GM19025 (cell line): ENCODE data around the gene MAP3K19.

Experiments used
- ATAC-seq: cut with Tn5 transposase; IDR thresholded peaks from one replicate; pipeline ENCODE4 v1.9.1; 2021; ENCODE audit warnings: mild to moderate bottlenecking, low read depth, moderate library complexity; ENCODE audit not compliant: unreplicated experiment

The MAP3K19 gene

DNA sequence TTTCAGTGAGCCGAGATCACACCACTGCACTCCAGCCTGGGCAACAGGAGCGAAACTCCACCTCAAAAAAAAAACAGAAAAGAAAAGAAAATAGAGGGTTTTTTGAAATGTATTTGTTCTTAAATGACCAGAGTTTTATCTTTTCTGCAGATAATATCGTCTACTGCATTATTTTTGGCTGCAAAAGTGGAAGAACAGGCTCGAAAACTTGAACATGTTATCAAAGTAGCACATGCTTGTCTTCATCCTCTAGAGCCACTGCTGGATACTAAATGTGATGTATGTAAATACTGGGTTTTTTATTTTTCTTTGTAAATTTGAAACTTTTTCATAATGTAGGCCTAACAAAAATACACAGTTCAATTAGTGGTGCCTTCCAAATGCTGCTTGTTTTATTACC, 110.6 kb downstream of the MAP3K19 start:
- ATAC-seq, result no peak

DNA sequence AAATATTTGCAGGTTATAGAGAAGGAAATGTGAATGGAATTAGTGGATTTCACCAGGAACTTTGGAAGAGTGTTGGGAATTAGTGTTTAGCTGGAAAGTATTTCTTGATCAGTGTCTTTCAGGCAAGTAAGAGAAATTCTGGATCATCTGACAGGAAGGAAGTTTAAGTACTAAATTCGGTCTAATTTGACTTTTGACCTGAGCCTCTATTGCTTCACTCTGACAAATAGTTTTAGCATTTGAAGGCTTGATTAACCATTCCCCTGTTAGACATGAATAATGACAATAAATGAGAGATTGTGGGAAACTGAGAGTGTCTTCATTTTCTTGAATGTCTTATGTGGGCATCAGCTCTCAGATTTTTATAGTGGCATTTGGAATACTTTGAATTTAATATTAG, 112.6 kb downstream of the MAP3K19 start:
- no peak for ATAC-seq

DNA sequence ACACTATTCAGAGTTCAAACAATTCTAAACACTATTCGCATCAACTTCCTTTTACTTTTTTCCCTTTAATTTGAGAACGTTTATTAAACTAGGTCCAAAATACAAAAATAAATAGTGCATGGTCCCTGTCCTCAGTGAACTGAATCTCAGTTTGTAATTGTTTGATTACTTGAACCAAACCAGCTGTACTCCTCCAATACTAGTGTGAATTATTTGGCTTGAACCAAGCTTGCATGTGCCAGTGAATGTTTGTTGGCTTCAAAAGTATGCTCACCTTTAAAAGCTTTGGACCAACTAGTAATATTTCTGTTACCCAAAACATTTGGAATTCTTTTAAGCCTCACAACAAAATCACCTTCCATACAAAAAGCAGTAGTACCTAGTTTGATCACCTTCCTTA, 113.1 kb downstream of the MAP3K19 start:
- ATAC-seq, result no peak

DNA sequence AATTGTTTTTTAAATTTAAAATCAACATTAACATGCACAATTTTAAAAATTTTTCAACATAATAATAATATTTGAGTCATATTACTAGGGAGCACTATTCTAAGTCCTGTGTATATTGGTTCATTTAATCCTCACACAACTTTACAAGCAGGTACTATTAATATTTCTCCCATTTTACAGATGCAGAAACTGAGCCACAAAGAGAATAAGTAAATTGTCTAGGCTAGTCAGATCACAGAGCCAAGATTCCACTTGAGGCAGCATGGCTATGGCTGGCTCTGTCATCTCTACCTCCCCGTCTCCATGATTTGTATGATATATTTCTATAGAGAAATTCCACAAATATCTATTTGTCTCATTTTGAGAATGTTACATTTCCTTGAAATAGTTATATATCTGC, 113.5 kb downstream of the MAP3K19 start:
- ATAC-seq, result no peak

DNA sequence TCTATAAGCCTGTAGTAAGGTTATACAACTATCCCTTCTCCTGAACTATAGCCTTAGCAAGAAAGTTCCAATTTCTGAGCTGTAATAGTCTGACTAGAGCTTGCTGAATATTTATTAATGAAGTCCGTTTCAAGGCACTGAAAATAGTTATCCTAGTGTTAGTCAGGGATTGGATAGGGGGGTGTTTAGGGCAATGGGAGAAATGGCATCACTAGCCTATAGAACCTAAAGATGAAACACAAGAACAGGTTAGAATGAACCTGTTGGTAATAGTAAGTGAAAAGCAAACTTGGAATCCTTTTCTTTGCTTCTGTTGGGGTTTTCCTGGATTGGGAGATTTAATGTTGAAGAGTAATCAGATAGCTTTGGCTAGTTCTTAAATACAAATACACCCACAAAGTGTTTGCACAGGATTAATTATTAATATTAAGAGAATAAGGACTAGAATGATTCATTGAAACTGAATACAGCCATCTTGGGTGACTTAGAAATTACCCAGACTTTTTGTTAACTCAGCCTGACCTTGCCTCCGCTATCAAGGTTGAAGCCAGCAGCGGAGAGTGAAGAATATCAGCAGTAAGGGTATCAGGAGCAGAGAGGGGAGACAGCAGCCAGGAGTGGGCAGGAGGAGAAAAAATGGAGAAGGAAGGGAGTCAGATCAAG, 114.3 kb downstream of the MAP3K19 start:
- no peak for ATAC-seq

DNA sequence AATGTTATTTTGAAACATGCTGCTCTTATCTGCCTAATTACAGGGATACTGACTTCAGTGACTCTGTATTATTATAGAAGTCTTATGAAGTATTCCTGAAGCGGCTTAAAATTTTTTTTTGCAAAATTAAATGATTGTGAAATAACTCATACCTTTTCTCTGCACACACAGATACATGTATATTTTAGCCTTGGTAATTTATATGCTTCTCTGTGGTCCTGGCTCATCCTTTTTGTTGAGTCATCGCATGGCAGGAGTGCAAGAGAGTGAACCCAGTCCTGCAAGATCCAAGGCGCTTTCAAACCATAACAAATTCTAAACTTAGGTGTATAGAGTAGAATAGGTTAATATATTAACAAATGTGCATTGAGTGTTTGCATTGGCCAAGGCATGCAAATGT, 120.1 kb downstream of the MAP3K19 start:
- no peak for ATAC-seq

DNA sequence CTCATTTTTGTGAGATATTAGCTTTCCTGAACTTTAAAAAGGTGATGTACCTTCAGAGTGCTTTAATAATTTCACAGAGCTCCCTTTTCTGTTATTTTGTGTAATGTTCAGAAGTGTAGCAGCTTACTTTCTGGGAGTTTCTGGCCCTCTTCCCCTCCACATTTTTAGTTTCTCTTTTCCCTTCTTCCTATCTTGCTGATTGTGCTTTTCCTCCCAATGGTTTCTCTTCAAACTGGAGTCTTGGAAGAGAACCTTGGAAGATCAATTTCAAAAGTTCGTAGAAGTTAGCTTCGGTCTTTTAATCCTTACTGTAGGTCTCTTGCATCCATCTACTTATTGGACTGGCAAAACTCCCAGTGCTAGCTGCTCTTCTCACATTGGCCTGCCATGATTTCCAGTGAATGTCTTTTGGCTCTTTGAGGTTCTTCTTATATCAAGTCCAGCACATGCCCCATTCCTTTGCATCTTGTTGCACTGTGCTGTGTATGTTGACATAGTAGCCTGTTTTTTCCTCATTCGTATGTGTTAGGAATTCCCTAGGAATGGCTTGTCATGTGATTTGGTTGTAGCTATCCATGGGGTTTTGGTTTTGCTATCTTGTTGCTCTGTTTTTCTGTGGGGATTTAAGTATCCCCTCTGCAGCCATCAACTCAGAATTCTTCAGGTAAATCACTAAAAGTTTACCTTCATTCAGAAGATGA, 120.9 kb downstream of the MAP3K19 start:
- no peak for ATAC-seq

DNA sequence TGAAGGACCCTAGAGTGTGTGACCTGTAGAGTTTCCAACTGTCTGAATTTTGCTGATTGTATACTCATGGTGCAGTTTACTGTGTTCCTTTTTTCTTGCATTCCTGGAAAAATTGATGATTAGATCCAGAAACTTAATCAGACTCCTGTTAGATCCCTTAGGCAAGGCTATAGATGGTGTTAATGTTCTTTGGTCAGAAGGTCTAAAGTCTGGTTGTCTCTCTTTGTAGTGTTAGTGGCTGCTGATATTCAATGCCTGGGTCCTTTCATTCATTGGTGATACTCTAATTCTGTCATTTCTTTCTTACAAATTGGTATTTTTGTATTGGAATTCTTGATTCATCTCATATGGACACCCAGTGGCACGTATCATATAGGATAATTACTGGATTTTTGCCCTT, 122.3 kb downstream of the MAP3K19 start:
- ATAC-seq, result no peak

DNA sequence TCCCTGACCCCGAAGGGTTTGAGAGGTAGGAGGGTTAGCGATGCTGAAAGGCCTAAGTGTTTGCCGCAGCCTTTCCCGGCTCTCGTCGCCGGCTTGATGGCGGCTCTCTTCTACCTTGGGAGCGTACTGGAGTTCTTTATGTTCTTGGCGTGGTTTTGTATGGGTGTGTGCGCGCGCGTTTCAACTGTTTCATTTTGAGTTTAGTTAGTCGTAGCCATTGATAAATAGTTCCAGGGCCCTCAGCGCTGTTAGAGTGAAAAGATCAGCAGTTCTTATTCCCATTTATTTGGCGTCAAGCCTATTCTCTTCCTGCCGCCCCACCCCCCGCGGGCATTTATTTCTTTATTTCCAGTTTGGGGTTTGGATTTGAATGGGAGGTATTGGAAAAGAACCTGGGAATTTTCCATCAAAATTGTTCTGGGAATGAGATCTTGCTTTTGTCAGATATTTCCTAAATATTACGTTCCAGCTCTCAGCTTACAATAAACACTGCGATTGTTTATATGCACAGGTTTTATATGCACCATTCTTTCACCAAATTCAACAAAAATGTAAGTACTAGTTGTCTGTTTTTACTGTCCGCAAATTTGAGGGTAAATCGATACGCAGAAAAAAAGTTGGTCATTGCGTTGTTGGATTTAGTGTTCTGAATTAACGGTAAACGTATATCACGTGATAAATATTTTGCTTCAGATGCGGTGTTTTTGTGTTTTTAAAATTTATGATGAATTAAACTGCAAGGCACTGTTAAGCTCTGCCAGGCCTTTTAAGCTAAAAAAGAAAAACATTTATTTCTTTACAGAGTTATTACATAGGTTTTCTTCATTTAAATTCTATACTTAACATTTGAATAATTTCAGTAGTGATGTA, 127.7 kb downstream of the MAP3K19 start:
- ATAC-seq, result no peak

DNA sequence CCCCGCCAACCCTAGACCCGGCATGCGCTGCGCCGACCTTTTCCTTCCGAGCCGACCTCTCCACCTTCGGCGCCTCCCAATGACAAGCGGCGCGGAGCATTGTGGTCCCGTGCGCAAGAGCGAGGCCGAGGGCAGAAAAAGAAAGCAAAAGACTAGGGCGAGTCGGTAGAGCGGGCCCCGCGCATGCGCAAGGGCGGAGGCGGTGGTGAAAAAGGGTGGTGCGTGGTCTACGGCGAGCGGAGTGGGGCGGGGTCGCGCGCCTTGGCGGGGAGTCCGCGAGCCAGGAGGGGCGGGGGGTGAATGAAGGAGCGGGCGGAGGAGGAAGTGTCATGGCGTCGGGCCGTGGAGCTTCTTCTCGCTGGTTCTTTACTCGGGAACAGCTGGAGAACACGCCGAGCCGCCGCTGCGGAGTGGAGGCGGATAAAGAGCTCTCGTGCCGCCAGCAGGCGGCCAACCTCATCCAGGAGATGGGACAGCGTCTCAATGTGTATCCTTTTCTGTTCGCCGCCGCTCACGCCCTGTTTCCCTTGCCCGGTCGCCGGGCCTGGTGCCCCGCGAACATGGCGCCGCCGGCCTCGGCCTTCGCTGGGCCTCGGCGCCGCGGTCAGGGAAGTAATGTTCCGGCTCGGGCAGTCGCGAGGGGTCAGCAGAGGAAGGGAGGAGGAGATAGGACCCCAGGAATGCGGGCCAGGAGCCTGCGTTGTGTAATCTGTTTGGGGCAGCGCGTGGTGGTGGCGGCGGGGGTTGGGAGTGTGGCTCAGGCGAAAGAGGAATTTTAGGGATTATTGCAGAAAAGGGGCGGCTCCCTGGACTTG, 128.5 kb downstream of the MAP3K19 start, which contains the start of gene CCNT2:
Gene CCNT2, plus strand, starts transcription at position 297 of the 815 bp plus-strand sequence. Its CDS starts 33 bp downstream, at position 330.
- ATAC-seq, result peak; percentile 77

DNA sequence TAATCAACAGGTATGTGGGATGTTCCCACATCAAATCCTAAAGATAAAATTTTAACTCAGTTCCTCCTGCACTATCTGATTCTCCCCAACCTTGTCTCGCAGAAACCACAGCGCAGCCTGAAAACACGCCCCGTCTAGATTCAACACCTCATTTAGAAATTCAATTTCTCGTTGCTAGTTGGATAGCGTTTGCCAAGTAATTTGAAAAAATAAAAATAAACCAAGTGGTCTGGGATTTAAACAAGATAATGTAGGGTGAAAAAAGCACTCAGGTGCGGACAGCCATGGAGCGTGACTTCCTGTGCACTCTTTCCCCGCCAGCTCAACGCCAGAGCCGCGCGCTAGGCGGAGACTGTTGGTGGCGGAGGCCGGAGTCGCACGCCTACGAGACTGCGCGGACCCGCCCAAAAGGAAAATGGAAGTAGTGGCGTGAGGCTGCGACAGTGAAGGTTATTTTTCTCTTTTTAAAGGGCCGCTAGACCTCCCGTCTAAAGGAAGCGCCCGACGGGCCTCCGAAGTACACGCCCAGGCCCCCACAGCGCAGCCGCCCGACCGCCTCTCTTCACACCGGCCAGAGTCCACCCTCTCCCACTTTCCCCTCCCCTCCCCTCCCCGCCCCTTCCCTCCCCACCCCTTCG, 129.2 kb downstream of the MAP3K19 start:
- peak; percentile 67 for ATAC-seq

DNA sequence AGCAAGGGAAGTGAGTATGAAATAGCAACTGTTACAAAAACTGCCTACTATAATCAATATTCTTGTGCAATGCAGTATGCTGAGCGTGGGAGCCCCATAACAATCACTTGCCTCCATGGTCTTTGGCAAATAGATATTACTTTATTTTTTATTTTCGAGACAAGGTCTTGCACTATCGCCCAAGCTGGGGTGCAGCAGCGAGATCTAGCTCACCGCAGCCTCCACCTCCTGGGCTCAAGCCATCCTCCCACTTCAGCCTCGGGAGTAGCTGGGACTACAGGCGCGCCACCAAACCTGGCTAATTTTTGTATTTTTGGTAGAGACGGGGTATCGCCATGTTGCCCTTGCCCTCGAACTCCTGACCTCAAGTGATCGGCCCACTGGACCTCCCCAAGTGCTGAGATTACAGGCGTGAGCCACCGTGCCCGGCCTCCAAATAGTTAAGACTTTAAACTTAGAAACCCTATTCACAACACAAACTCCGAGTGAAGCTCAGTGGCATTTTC, 129.8 kb downstream of the MAP3K19 start:
- ATAC-seq, result no peak
